ENCODE measurements around the gene TDRD6.

Gene TDRD6

DNA sequence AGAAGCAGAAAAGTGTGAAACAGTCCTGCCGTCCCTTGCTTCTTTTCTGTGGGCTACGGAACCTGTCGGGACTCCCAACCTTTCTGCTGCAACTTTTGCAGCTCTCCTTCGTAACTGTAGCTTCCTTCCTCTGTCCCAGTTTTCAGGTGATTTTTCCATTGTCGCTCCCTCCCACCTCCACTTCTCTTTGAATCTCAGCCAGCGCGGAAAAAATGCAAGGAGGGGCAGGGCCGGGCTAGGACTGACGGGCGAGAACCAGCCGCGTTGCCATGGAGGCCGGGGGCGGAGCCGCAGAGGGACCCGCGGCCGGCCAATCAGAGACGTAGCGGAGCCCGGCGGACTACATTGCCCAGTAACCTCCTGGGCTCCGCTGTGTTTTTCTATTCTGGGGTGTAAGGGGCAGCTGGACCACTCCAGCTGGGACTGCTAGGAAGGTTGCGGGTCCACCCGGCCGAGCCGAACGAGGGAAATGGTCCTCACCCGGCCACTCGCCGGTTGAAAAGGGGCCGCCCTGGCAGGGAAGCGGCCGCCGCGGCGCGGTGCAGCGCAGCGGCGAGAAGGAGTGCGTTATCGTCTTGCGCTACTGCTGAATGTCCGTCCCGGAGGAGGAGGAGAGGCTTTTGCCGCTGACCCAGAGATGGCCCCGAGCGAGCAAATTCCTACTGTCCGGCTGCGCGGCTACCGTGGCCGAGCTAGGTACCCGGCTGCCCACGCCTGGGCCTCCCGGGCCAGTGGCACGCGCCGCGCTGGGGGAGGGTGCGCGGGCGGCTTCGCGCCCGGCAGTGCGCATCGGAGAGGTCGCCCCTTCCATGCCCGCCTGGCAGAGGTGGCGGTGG is 34.9 kb upstream of the TDRD6 start, which contains the start of the genes CYP39A1 and SLC25A27:
Gene CYP39A1, minus strand, starts transcription at position 216 of the 836 bp plus-strand sequence. CDS start 236 bp downstream, outside the sequence.
Gene SLC25A27, plus strand, starts transcription at position 373 of the 836 bp plus-strand sequence. Its CDS starts 218 bp downstream, at position 591.
- no peaks in the 10 kb centered on the region for H3K36me3 ChIP-seq (ENCODE audit: control insufficient read depth, insufficient read depth, low read length)
- peaks cover 8% of the 10 kb centered on the region; the same call in 1 of the 2 replicates for H3K4me1 ChIP-seq (ENCODE audit: control insufficient read depth, insufficient read depth, low read length)
- peak within 1 kb of the TSS; percentile 92 for H3K4me3 ChIP-seq (ENCODE audit: low read depth, low read length)
- peak within 1 kb of the TSS; percentile 59 for H3K9ac ChIP-seq (ENCODE audit: low read length)
- H3K27ac ChIP-seq (ENCODE audit: low read depth, low read length) = no peak within 1 kb of the TSS
- no peaks in the 10 kb centered on the region for H3K9me3 ChIP-seq (ENCODE audit: control insufficient read depth, insufficient read depth, low read depth, low read length)
- peaks cover 23% of the 10 kb centered on the region for H3K27me3 ChIP-seq (ENCODE audit: control insufficient read depth, insufficient read depth, low read length)

DNA sequence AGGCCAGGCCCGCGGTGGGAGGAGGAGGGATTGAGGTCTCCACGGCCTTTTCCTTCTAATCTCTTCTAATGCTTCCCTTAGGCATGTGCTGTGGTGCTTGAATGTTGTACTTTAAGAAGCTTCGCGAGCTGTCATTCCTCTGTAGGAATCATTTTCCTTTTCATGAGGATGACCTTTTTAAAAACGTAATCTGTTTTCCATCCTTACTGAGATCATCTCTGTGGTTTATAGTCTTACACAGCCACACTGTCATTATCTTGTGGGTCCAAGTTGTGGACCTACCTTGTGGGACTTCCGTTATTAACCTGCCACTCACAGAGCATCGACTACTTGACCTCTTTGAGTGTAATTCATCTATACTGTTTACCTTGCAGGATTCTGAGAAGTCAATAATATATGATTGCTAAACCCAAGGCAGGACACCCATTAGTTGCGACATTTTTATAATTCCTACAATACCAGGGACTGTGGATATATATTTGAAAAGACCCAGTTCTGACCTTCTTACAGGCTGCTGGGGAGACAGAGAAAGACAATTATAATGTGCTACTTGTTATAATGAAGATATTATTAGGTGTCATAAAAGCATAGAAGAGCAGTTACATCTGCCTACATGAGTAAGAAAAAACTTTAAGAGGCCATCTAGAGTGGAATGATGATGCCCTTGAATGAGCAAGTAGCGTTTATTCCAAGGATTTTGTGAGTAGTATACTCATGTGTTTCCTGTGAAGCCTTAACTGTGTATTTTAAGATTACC is 34.1 kb upstream of the TDRD6 start:
- no peaks in the 10 kb centered on the region for H3K9me3 ChIP-seq (ENCODE audit: control insufficient read depth, insufficient read depth, low read depth, low read length)
- no peaks in the 10 kb centered on the region for H3K36me3 ChIP-seq (ENCODE audit: control insufficient read depth, insufficient read depth, low read length)
- H3K4me3 ChIP-seq (ENCODE audit: low read depth, low read length) = peak overlapping the region; percentile 92
- peaks cover 23% of the 10 kb centered on the region for H3K27me3 ChIP-seq (ENCODE audit: control insufficient read depth, insufficient read depth, low read length)
- H3K9ac ChIP-seq (ENCODE audit: low read length) = peak overlapping the region; percentile 0
- H3K4me1 ChIP-seq (ENCODE audit: control insufficient read depth, insufficient read depth, low read length) = peaks cover 8% of the 10 kb centered on the region; the same call in 1 of the 2 replicates
- no peak overlapping the region for H3K27ac ChIP-seq (ENCODE audit: low read depth, low read length)

GRCh38 chr6:46655803-46656202 is 31.9 kb upstream of the TDRD6 start:
- Histone ChIP-seq H3K4me1 (ENCODE audit: control insufficient read depth, insufficient read depth, low read length) (peaks cover 8% of the 10 kb centered on the region; the same call in 1 of the 2 replicates), H3K36me3 (ENCODE audit: control insufficient read depth, insufficient read depth, low read length) (no peaks in the 10 kb centered on the region), H3K4me3 (ENCODE audit: low read depth, low read length) (no peak overlapping the region), H3K9ac (ENCODE audit: low read length) (no peak overlapping the region), H3K27ac (ENCODE audit: low read depth, low read length) (no peak overlapping the region), H3K9me3 (ENCODE audit: control insufficient read depth, insufficient read depth, low read depth, low read length) (no peaks in the 10 kb centered on the region), H3K27me3 (ENCODE audit: control insufficient read depth, insufficient read depth, low read length) (peaks cover 23% of the 10 kb centered on the region)

DNA sequence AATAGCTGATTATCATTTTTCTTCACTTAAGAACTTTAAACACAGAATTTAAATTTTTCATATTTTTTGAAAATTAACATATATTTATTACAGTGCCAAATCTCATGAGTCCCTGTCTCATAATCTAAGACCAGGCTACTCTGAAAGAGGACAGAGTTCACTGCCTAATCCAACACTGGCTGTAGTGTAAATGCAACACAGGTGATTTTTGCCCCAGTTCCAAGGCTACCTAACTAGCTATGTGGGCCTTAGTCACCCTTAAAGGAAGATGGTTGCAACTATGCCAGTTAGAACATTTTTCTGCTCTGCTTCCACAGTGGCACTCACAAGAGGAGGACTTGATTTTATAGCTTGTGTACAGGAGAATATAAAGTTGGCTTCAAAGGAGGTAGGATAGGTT is 30.0 kb upstream of the TDRD6 start:
- Histone ChIP-seq H3K9me3 (ENCODE audit: control insufficient read depth, insufficient read depth, low read depth, low read length) (no peaks in the 10 kb centered on the region), H3K27ac (ENCODE audit: low read depth, low read length) (no peak overlapping the region), H3K9ac (ENCODE audit: low read length) (no peak overlapping the region), H3K4me3 (ENCODE audit: low read depth, low read length) (no peak overlapping the region), H3K27me3 (ENCODE audit: control insufficient read depth, insufficient read depth, low read length) (peaks cover 23% of the 10 kb centered on the region), H3K4me1 (ENCODE audit: control insufficient read depth, insufficient read depth, low read length) (peaks cover 3% of the 10 kb centered on the region; the same call in 1 of the 2 replicates), H3K36me3 (ENCODE audit: control insufficient read depth, insufficient read depth, low read length) (no peaks in the 10 kb centered on the region)

DNA sequence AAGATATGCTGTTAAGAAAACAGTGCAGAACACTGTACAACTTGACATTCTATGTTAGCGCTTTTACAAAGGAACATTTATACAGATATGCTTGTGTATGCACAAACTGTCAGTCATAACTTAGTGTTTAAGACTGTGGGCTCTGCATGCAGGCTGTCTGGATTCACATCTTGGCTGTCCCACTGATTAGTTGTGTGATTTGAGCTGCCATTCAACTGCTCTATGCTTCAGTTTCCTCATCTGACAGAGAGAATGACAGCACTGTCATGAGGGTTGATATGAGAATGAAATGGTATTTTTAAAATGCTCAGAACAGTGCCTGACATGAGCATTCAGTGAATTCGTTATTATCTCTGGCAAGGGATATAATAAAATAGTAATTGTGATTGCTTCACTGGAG is 26.2 kb upstream of the TDRD6 start:
- Histone ChIP-seq H3K9me3 (ENCODE audit: control insufficient read depth, insufficient read depth, low read depth, low read length) (no peaks in the 10 kb centered on the region), H3K36me3 (ENCODE audit: control insufficient read depth, insufficient read depth, low read length) (no peaks in the 10 kb centered on the region), H3K27ac (ENCODE audit: low read depth, low read length) (no peak overlapping the region), H3K4me1 (ENCODE audit: control insufficient read depth, insufficient read depth, low read length) (no peaks in the 10 kb centered on the region), H3K4me3 (ENCODE audit: low read depth, low read length) (no peak overlapping the region), H3K27me3 (ENCODE audit: control insufficient read depth, insufficient read depth, low read length) (no peaks in the 10 kb centered on the region), H3K9ac (ENCODE audit: low read length) (no peak overlapping the region)

DNA sequence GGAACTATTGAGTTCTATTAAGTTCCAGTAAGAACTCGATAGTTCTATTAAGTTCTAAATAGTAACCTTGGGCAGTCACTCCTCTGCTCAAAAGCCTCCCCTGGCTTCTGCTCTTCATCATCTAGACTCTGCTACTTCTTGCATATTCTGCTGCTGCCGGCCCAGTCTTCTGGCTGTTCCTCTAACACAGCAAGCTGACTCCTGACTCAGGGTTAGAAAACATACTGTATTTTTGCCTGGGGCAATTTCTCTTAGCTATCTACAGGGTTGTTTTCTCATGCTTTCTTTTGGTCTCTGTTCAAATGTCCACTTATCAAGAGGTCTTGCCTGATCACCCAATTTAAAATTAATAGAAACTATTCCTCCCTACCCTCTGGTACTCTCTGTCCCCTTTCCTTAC is 20.3 kb upstream of the TDRD6 start:
- H3K4me3 ChIP-seq (ENCODE audit: low read depth, low read length) = no peak overlapping the region
- no peaks in the 10 kb centered on the region for H3K27me3 ChIP-seq (ENCODE audit: control insufficient read depth, insufficient read depth, low read length)
- no peaks in the 10 kb centered on the region for H3K4me1 ChIP-seq (ENCODE audit: control insufficient read depth, insufficient read depth, low read length)
- no peaks in the 10 kb centered on the region for H3K36me3 ChIP-seq (ENCODE audit: control insufficient read depth, insufficient read depth, low read length)
- H3K27ac ChIP-seq (ENCODE audit: low read depth, low read length) = no peak overlapping the region
- H3K9ac ChIP-seq (ENCODE audit: low read length) = no peak overlapping the region
- H3K9me3 ChIP-seq (ENCODE audit: control insufficient read depth, insufficient read depth, low read depth, low read length) = no peaks in the 10 kb centered on the region

GRCh38 chr6:46674410-46674809 is 13.3 kb upstream of the TDRD6 start:
- Histone ChIP-seq H3K9ac (ENCODE audit: low read length) (no peak overlapping the region), H3K27ac (ENCODE audit: low read depth, low read length) (no peak overlapping the region), H3K9me3 (ENCODE audit: control insufficient read depth, insufficient read depth, low read depth, low read length) (no peaks in the 10 kb centered on the region), H3K4me3 (ENCODE audit: low read depth, low read length) (no peak overlapping the region), H3K4me1 (ENCODE audit: control insufficient read depth, insufficient read depth, low read length) (peaks cover 7% of the 10 kb centered on the region), H3K27me3 (ENCODE audit: control insufficient read depth, insufficient read depth, low read length) (no peaks in the 10 kb centered on the region), H3K36me3 (ENCODE audit: control insufficient read depth, insufficient read depth, low read length) (no peaks in the 10 kb centered on the region)

- Histone ChIP-seq H3K36me3 (ENCODE audit: control insufficient read depth, insufficient read depth, low read length) (no peaks in the 10 kb centered on the region), H3K4me1 (ENCODE audit: control insufficient read depth, insufficient read depth, low read length) (peaks cover 7% of the 10 kb centered on the region), H3K27me3 (ENCODE audit: control insufficient read depth, insufficient read depth, low read length) (no peaks in the 10 kb centered on the region), H3K9ac (ENCODE audit: low read length) (no peak overlapping the region), H3K4me3 (ENCODE audit: low read depth, low read length) (no peak overlapping the region), H3K9me3 (ENCODE audit: control insufficient read depth, insufficient read depth, low read depth, low read length) (no peaks in the 10 kb centered on the region), H3K27ac (ENCODE audit: low read depth, low read length) (no peak overlapping the region)
Measured at GRCh38 chr6:46676604-46677313, 10.9 kb upstream of the TDRD6 start.

- Histone ChIP-seq H3K4me3 (ENCODE audit: low read depth, low read length) (no peak overlapping the region), H3K9ac (ENCODE audit: low read length) (no peak overlapping the region), H3K4me1 (ENCODE audit: control insufficient read depth, insufficient read depth, low read length) (peaks cover 7% of the 10 kb centered on the region), H3K27ac (ENCODE audit: low read depth, low read length) (no peak overlapping the region), H3K9me3 (ENCODE audit: control insufficient read depth, insufficient read depth, low read depth, low read length) (no peaks in the 10 kb centered on the region), H3K36me3 (ENCODE audit: control insufficient read depth, insufficient read depth, low read length) (no peaks in the 10 kb centered on the region), H3K27me3 (ENCODE audit: control insufficient read depth, insufficient read depth, low read length) (no peaks in the 10 kb centered on the region)
Measured at GRCh38 chr6:46677314-46677654, 10.4 kb upstream of the TDRD6 start.

- Histone ChIP-seq H3K9ac (ENCODE audit: low read length) (no peak overlapping the region), H3K27ac (ENCODE audit: low read depth, low read length) (no peak overlapping the region), H3K4me1 (ENCODE audit: control insufficient read depth, insufficient read depth, low read length) (no peaks in the 10 kb centered on the region), H3K4me3 (ENCODE audit: low read depth, low read length) (no peak overlapping the region), H3K27me3 (ENCODE audit: control insufficient read depth, insufficient read depth, low read length) (no peaks in the 10 kb centered on the region), H3K36me3 (ENCODE audit: control insufficient read depth, insufficient read depth, low read length) (no peaks in the 10 kb centered on the region), H3K9me3 (ENCODE audit: control insufficient read depth, insufficient read depth, low read depth, low read length) (no peaks in the 10 kb centered on the region)
Measured at GRCh38 chr6:46684771-46685170, 2.9 kb upstream of the TDRD6 start.
